Ammon's horn (tissue), 1 donor: ENCODE data around the gene CACNG8.
"Not testable (repeated sequence)": the region's sequence is repeated elsewhere in the genome, so short reads cannot be mapped to it uniquely, and the experiment has no call there.

Experiments
- DNase-seq: peaks from one replicate; pipeline ENCODE4 v3.0.0-alpha.2; 2016; ENCODE audit warnings: low spot score

The CACNG8 gene

DNA sequence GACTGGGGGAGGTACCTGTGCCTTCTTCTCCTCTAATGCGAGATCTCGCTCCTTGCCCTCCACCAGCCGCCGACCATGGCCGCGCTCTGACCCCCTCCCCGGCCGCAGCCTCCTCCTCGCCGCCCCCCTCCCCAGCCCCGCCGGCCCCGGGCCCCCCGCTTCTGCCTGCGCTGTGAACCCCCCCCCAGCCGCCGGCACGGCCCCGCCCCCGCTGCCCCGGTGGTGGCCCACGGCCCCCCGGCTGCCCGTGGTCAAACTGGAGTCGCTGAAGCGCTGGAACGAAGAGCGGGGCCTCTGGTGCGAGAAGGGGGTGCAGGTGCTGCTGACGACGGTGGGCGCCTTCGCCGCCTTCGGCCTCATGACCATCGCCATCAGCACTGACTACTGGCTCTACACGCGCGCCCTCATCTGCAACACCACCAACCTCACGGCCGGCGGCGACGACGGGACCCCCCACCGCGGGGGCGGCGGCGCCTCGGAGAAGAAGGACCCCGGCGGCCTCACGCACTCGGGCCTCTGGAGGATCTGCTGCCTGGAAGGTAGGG is at the start of gene CACNG8:
Gene CACNG8 (plus strand): TSS at position 51 of the 545 bp plus-strand sequence.
- no peak for DNase-seq

DNA sequence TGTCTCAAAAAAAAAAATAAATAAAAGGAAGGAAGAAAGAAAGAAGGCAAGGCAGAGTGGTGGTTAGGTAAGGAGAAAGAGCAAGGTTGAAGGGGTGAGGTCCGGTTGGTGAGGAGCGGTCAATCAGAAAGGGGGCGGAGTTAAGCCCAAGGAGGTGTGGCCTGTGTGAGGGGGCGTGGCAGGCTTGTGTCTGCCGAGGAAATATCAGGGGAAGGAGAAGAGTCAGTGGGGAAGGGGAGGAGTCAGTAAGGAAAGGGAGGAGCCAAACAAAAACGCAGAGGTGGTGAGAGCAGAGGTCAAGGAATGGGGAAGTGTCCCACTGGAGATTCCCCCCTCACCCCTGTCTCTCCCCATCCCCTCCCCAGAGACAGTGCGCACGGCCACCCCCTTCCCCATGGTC is 47.7 kb upstream of the CACNG8 start:
- DNase-seq, result no peak

DNA sequence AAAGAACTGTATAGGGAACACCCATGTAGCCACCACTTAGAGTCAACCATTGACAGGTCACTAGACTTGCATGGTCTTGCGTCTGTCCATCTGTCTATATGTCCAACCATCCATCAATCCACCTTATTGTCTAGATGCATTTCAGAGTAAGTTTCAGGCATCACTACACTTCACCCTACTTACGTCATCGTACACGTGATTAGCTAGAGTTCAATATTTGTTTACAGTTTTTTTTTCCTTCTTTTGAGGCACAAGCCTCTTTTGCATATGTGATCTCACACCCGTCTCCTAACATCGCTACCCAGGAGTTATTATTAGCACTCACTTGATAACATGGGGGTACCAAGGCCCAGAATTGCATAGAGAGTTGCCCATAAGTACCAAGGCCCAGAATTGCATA is 46.7 kb upstream of the CACNG8 start:
- no peak for DNase-seq

DNA sequence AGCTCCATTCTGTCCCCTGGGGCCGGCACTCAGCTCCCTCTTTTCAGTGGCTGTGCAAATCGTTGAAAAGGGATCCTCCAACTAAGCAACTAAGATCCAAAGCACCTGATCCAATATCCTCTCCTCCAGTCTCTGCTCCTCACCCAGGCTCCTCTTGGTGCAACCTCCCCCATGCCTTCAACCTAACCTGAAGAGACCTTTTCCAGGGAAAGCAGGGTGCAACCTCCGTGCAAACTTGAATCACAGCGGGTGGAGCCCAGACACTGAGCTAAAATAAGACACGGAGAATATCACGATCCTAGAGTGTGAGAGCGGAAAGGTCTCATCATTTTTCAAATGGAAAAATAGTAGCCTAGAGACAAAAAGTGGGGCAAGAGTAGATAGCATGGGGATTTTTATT is 45.4 kb upstream of the CACNG8 start:
- DNase-seq, result no peak

DNA sequence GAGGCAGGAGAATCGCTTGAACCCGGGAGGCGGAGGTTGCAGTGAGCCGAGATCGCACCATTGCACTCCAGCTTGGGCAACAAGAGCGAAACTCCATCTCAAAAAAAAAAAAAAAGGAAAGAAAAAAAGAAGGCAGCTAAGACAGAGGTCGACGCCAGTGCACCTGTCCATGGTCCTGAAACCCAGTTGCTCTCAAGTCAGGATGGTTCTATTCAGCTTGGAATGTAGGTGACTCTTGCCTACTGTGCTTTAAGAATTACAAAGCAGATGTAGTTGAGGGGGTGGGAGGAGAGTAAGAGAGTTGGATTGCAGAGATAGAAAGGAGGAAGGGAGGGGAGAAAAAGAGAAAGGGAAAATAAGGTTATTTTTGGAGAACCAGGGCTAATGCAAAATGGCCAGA is 35.0 kb upstream of the CACNG8 start:
- no peak for DNase-seq

DNA sequence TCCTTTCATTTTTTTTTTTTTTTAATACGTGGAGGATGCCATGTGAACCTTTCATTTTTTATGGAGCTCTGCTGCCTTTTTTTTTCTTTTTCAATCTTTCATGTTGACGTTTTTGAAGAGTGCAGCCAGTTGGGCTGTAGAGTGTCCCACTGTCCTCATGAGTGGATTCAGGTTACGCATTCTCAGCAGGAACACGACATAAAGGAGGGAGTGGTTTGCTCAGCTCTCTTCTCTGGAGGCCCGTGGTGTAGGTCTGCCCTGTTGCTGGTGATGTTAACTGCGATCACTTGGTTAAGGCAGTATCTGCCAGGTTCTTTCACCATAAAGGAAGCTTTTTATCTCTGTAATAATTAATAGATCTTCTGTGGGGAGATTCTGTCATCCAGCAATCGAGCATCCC is 26.7 kb upstream of the CACNG8 start:
- DNase-seq, result no peak

DNA sequence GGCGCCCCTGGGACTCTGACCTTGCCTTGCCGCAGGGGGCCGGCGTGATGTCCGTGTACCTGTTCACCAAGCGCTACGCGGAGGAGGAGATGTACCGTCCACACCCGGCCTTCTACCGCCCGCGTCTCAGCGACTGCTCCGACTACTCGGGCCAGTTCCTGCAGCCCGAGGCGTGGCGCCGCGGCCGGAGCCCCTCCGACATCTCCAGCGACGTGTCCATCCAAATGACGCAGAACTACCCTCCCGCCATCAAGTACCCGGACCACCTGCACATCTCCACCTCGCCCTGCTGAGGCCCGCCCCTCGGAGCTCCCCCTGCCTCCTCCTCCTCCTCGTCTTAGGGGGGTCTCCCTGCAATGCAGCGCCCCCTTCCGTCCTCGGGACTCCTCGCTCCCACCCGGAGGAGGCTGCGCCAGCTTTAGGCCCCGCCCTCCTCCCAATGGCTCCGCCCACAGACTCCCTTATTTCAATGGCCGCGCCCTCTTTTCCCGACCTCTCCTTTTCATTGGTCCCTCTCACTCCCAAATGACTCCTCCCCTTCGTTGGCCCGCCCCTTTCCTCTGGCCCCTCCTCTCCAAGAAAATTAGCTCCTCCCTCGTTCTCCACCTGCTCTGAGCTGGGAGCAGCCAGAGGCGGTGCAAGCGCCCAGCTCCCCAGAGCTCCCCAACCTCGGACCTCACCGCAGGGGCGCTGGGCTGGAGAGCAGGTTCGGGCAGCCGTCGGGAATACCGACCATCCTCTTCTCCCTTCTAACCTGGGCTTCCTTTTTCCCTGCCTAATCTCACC is 20.5 kb upstream of the CACNG8 start:
- no peak for DNase-seq

DNA sequence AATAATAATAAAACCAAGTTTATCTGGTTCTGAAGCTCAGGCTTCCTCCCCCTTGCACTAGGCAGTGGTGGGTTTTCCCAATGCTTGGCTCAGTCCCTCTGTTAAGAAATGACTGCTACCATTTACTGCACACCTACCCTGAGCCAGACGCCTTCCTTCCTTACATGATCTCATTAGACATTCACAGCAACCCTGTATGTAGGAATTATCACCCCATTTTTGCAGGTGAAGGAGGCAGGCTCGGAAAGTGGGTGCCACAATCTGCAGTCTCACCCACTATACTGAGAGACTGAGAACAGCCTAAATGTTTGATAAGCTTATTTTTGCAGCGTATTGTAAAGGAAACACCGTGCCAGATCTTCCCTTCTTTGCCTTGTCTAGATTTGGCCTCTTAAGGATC is 18.3 kb upstream of the CACNG8 start:
- no peak for DNase-seq

DNA sequence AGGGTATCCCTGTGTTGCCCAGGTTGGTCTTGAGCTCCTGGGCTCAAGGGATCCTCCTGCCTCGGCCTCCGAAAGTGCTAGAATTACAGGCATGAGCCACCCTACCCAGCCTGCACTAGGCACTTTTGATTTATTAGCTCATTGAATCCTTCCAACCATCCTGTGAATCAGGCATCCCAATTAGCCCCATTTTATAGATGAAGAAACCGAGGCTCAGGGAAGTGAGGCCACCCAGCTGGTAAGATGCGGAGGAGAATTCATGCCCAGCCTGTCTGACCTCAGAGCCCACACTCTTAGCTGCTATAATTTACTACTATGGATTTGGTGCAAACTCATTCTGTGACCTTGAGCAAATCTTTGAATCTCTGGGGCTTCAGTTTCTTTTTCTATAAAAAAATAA is 17.8 kb upstream of the CACNG8 start:
- no peak for DNase-seq

DNA sequence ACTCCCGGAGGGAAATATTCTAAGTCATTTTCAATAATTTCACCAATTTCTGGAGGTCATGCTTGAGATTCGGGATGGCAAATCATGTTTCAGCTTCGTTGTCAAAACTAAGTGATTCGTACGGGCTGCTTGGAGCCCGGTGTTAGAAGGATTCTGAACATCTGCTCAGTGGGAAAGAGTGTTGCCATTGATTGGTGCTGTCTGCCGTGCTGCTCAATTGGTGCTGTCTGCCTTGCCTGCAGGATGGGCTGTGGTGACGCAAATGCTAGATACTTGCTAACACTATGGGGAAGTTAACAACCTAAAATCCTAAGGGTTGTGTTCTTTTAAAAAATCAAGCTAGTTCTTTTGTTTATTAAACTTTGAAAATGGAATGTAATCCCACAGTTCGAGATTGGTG is 17.3 kb upstream of the CACNG8 start:
- DNase-seq, result peak; percentile 49

DNA sequence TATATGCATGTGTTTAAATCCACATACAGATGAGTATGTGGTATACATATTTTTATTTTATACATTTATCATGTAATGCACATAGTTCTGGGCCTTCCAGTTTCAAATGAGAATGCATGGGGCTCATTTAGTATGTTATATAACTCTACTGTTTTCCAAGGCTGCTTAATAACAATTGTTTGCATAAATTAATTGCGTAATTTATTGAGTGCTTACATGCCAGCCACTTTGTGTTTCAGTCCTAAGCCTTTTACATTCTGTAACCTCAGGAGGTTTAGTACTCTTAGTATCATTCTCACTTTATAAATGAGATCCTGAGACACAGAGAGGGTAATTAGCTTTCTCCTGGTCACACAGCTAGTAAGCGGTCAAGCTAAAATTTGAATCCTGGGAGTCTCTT is 16.7 kb upstream of the CACNG8 start:
- DNase-seq, result no peak

DNA sequence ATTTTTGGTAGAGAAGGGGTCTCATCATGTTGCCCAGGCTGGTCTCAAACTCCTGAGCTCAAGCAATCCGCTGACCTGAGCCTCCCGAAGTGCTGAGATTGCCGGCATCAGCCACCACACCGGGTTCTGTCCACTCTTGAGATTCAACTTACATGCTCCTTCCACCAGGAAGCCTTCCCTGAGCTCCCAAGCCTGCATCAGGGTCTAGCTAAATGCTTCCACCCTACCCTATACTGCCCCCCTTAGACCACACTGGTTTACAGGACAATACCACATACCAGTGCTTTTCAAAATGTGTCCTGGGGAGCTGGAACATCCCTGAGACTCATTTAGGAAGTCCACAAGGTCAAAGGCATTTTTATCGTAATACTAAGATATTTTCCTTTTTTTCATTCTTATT is 15.1 kb upstream of the CACNG8 start:
- no peak for DNase-seq

DNA sequence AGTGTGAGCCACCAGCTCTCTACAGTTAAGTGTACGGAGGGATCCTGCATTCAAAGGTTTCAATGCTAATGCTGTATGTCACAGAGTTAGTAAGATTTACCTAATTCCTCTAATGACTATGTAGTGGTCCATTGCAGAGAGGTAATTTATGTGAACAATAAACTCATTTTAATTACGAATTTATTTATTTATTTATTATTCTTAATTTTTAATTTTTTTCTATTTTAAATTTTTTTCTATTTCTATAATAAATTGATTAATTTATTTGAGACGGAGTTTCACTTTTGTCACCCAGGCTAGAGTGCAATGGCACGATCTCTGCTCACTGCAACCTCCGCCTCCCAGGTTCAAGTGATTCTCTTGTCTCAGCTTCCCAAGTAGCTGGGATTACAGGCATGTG is 14.1 kb upstream of the CACNG8 start:
- DNase-seq, result not testable (repeated sequence)

DNA sequence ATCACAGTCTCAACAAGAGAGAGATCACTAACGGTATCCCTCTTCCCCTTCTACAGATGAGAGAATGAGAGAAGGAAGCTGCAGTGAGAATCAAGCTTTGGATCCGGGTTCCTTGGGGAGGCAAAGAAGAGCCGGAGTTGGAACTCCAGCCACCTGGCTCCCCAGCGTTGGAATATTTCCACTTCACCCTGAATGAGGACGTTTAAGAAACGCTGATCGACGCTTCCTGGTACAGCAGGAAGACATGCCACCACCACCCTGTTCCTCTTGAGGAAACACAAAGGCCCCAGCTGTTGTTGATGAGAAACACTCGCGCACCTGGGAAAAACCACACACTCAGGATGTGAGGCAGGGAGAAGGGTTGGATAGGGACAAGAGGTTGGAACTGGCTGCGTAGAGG is 11.3 kb upstream of the CACNG8 start:
- no peak for DNase-seq

DNA sequence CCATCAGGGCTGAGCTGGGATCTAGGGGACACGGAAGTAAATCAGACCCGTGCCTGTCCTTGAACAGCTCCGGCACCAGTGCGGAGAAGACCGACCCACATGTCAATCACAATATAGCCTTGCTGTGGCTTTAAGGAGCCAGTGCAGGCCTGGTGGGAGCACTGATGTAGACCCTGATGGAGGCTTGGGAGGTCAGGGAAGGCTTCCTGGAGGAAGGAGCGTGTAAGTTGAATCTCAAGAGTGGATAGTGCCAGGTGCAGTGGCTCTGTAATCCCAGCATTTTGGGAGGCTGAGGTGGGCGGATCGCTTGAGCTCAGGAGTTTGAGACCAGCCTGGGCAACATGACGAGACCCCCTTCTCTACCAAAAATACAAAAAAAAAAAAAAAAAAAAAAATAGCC is 10.8 kb upstream of the CACNG8 start:
- DNase-seq, result no peak

DNA sequence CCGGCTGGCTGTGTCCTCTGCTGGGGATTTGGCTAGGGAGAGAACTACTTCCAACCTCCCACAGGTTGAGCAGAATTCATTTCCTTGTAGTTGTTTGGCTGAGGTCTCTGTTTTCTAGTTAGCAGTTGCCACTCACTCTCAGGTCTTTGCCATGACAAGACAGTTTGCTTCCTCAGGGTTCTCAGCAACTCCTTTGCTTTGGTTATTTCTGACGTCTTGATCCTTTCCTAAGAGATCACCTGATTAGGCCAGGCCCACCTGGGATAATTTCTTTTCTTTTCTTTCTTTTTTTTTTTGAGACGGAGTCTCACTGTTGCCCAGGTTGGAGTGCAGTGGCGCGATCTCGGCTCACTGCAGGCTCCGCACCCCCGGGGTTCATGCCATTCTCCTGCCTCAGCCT is 9.4 kb upstream of the CACNG8 start:
- no peak for DNase-seq

DNA sequence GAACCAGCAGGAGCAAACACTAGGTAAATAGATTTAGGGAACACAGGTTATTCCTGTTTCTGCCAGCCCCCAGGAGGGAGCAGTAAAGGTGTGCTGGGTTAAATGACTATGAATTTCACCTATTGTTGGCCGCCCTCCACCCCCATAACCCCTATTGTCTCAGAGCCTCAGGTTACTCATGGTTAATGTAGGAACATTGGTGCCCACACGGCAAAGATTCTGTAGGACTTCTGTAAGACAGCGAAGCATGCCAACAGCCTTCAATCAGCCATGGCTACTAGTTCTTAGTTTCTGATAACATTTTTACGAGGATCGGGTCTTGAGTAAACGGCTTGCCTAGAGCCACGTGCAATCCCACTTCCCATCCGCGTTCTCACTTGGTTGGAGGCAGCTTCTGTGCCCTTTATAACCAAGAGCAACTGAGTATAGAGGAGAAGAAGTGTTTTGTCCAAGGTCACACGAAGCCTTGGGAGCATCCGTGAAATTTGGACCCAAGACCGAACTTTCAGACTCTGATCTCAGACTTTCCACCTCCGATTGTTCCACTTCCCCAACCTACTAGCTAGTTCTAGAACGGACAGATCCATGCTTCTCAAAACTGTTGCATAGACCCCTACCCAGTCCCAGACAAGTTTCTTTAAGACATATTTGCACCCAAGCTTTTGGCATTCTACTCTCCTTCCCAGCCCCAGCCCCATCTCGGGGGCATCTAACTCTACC is 5.1 kb upstream of the CACNG8 start:
- DNase-seq, result no peak

DNA sequence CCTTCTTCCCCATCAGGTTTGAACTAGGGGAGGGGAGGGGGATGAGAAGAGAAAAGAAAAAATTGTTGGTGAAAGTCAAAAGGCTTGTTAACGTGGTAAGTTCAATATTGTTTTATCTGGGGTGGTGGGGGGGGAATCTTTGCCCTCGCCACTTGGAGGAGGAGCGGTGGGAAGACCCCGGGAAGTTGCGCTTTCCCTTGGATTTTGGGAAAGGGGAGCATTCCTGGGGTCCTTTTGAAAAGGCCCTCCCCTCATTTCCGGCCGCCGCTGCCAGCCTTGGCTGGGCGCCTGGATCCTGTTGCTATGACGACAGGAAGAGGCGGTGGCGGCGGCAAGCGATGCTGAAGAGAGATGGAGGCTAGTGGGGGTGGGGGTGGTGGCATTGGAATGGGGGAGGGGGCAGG is 4.6 kb upstream of the CACNG8 start:
- peak; percentile 51 for DNase-seq

DNA sequence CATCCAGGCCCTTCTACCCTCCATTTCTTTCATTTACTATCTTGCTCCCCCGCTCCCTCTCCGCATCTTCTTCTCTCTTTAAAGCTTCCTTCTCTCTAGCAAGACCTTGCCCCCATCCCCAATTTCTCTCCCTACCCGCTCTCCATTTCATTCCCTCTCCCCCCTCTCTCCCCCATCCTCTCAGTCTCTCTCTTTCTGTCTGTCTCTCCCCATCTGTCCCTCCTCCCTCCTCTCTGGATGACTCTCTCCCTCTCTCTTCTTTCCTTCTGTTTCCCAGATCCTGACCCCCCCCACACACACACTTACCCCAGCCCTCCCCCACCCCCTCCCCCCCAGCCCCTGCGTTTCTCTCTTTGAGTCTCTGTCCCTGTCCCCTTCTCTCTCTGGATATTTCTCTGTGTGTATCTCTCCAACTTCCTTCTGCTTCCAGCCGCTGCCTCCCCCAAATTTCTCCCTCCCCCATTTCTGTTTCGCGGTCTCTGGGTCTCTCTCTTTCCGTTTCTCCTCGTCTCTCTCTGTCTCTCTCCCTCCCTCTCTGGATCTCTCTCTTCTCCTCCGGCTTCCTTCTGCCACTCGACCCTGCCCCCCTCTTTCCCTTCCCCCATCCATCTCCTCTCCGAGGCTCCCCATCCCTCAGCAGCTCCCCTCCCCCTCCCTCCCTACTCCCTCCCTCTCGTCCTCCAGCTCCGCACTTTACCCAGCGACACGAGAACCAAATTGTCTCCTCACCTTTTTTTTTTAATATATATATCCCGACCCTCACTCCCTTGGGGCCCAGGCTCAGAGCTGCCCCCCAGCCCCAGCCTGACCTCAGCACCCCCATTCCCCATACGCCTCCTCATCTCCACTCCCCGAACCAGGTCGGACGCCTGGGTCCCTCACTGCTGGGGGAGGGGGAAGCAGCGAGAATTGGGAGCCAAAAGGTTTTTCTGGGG is 3.6 kb upstream of the CACNG8 start:
- DNase-seq, result no peak

DNA sequence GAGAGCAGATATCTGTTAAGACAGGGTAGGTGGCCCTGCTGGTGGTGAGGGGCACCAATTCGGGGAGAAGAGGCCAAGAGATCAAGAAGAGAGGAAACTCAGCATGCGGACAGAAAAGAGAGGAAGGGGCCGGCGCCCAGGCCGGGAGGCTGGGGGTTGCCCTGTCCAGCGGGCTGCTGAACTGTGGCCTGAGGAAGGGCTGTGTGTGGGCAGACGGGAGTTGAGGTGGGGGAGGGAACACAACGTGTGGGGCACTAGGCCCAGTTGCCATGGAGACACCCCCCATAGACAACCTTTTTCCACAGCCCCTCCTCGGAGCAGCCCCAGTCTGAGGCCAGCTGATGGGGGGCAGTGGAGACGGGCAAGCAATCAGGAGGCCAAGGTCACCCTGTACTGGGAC is 2.5 kb upstream of the CACNG8 start:
- no peak for DNase-seq

DNA sequence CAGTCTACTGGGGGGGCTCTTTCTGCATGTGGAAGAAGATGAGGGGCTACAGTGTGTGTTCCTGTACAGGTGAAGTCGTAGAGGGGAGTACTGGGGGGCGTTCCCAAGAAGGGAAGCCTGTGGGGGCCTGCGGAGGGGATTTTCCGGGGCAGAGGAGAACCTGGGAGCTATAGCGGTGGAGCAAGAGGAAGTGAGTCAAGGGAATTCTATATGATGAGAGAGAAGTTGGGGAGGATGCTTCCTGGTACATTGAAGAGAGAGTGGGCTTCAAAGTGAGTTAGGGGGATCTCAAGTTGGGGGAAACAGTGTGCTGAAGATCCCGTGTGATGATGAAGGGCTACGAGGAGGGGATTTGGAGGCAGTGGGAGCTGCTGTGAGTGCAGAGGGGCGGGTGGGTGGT is 1.9 kb upstream of the CACNG8 start:
- no peak for DNase-seq
